ENCODE measurements around the gene FHAD1.

DNA sequence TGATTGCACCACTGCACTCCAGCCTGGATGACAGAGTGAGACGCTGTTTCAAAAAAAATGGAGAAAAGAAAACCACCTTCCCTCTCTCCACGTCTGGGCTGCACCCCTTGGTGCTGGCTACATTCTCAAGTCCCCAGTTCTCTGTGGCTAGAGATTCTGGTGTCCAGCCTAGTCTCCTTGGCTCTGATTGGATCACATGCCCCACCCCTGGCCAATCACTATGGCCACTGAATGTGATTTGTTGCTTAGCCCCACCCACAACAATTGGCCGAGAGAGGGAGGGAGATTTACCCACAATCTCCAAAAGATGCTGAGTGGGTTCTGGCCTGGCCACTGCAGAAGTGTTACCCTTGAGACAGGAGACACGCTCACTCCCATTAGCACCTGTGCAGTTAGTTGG, 39.4 kb downstream of the FHAD1 start:
- TF ChIP-seq, protein P1, sequence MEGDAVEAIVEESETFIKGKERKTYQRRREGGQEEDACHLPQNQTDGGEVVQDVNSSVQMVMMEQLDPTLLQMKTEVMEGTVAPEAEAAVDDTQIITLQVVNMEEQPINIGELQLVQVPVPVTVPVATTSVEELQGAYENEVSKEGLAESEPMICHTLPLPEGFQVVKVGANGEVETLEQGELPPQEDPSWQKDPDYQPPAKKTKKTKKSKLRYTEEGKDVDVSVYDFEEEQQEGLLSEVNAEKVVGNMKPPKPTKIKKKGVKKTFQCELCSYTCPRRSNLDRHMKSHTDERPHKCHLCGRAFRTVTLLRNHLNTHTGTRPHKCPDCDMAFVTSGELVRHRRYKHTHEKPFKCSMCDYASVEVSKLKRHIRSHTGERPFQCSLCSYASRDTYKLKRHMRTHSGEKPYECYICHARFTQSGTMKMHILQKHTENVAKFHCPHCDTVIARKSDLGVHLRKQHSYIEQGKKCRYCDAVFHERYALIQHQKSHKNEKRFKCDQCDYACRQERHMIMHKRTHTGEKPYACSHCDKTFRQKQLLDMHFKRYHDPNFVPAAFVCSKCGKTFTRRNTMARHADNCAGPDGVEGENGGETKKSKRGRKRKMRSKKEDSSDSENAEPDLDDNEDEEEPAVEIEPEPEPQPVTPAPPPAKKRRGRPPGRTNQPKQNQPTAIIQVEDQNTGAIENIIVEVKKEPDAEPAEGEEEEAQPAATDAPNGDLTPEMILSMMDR (IDR thresholded peaks at IDR 0.05): no peak
- no peak for TF ChIP-seq EZH2 (IDR thresholded peaks at IDR 0.05; ENCODE audit: borderline replicate concordance, insufficient read depth, low read depth, low read length, poor library complexity, severe bottlenecking)
